ENCODE results near the gene ADAMTS7.
"Not testable (repeated sequence)": the region's sequence is repeated elsewhere in the genome, so short reads cannot be mapped to it uniquely, and the experiment has no call there.

ADAMTS7 gene

GRCh38 chr15:78850941-78851755, 39.9 kb upstream of the ADAMTS7 start:
- H3K36me3 Mint-ChIP-seq (ENCODE audit: low read depth) = no peaks in the 10 kb centered on the region
- H3K4me1 Mint-ChIP-seq = no peaks in the 10 kb centered on the region
- H3K4me3 Mint-ChIP-seq = no peak overlapping the region
- no peak overlapping the region for H3K27ac Mint-ChIP-seq
- no peaks in the 10 kb centered on the region for H3K27me3 Mint-ChIP-seq (ENCODE audit: low read depth)
- peaks cover 3% of the 10 kb centered on the region for H3K9me3 Mint-ChIP-seq
- no peak for TF ChIP-seq CTCF (IDR thresholded peaks at IDR 0.05; ENCODE audit: unreplicated experiment in 3 of 3)

- H3K27ac Mint-ChIP-seq = no peak overlapping the region
- TF ChIP-seq CTCF (IDR thresholded peaks at IDR 0.05; ENCODE audit: unreplicated experiment in 3 of 3) = no peak
Measured at GRCh38 chr15:78850352-78850751, 39.1 kb upstream of the ADAMTS7 start.

GRCh38 chr15:78847387-78847906, 36.2 kb upstream of the ADAMTS7 start:
- H3K36me3 Mint-ChIP-seq (ENCODE audit: low read depth) = not testable (repeated sequence)

More at GRCh38 chr15:78850352-78850751, 39.1 kb upstream of the ADAMTS7 start:
- peaks cover 3% of the 10 kb centered on the region for H3K9me3 Mint-ChIP-seq
- no peaks in the 10 kb centered on the region for H3K4me1 Mint-ChIP-seq
- H3K27me3 Mint-ChIP-seq (ENCODE audit: low read depth) = no peaks in the 10 kb centered on the region
- H3K36me3 Mint-ChIP-seq (ENCODE audit: low read depth) = no peaks in the 10 kb centered on the region
- H3K4me3 Mint-ChIP-seq = no peak overlapping the region

GRCh38 chr15:78846906-78847305, 35.6 kb upstream of the ADAMTS7 start:
- H3K27me3 Mint-ChIP-seq (ENCODE audit: low read depth) = not testable (repeated sequence)

More at GRCh38 chr15:78847387-78847906, 36.2 kb upstream of the ADAMTS7 start:
- not testable (repeated sequence) for H3K27ac Mint-ChIP-seq; H3K4me1 Mint-ChIP-seq; H3K27me3 Mint-ChIP-seq (ENCODE audit: low read depth); H3K4me3 Mint-ChIP-seq; H3K9me3 Mint-ChIP-seq

GRCh38 chr15:78842519-78842918, 31.3 kb upstream of the ADAMTS7 start:
- Mint-ChIP-seq H3K4me3 (no peak overlapping the region), H3K27me3 (ENCODE audit: low read depth) (no peaks in the 10 kb centered on the region), H3K9me3 (no peaks in the 10 kb centered on the region), H3K36me3 (ENCODE audit: low read depth) (no peaks in the 10 kb centered on the region), H3K27ac (peak overlapping the region in 1 of 3 experiments; percentile 23), H3K4me1 (peaks cover 24% of the 10 kb centered on the region)
- TF ChIP-seq CTCF (IDR thresholded peaks at IDR 0.05; ENCODE audit: unreplicated experiment in 3 of 3) = no peak

More at GRCh38 chr15:78846906-78847305, 35.6 kb upstream of the ADAMTS7 start:
- H3K27ac Mint-ChIP-seq; H3K9me3 Mint-ChIP-seq; H3K36me3 Mint-ChIP-seq (ENCODE audit: low read depth); H3K4me1 Mint-ChIP-seq; H3K4me3 Mint-ChIP-seq: not testable (repeated sequence)

- Mint-ChIP-seq H3K27me3 (ENCODE audit: low read depth) (no peaks in the 10 kb centered on the region), H3K27ac (peak overlapping the region in 1 of 3 experiments; percentile 23), H3K4me3 (no peak overlapping the region), H3K4me1 (peaks cover 24% of the 10 kb centered on the region), H3K9me3 (no peaks in the 10 kb centered on the region), H3K36me3 (ENCODE audit: low read depth) (no peaks in the 10 kb centered on the region)
- TF ChIP-seq CTCF (IDR thresholded peaks at IDR 0.05; ENCODE audit: unreplicated experiment in 3 of 3) = no peak
Measured at GRCh38 chr15:78841891-78842290, 30.6 kb upstream of the ADAMTS7 start.

- Mint-ChIP-seq H3K4me1 (peaks cover 24% of the 10 kb centered on the region), H3K27me3 (ENCODE audit: low read depth) (no peaks in the 10 kb centered on the region), H3K9me3 (no peaks in the 10 kb centered on the region), H3K27ac (peak overlapping the region in 2 of 3 experiments; percentile 77 to 83), H3K4me3 (no peak overlapping the region), H3K36me3 (ENCODE audit: low read depth) (no peaks in the 10 kb centered on the region)
- TF ChIP-seq CTCF (IDR thresholded peaks at IDR 0.05; ENCODE audit: unreplicated experiment in 3 of 3) = no peak
Measured at GRCh38 chr15:78841376-78841706, 30.1 kb upstream of the ADAMTS7 start.
